KMS-11 (cell line): ENCODE data around the gene CHMP6.

ENCODE experiments used
- H2AFZ ChIP-seq: fragments of 200-600 bp; sonication (generic); 2 replicates; pipeline ENCODE4 v1.6.1; 2016; ENCODE audit warnings: antibody characterized with exemption, mixed run types, low read depth
- H3K27ac ChIP-seq: fragments of 200-600 bp; sonication (generic); 2 replicates; pipeline ENCODE4 v1.6.1; 2016; ENCODE audit warnings: mild to moderate bottlenecking, mixed run types
- H3K27me3 ChIP-seq: fragments of 200-600 bp; sonication (generic); 2 replicates; pipeline ENCODE4 v1.6.1; 2017; ENCODE audit warnings: mild to moderate bottlenecking, low read depth, mixed run types, moderate library complexity; ENCODE audit not compliant: insufficient read depth
- H3K36me3 ChIP-seq: fragments of 200-600 bp; sonication (generic); 2 replicates; pipeline ENCODE4 v1.6.1; 2017; ENCODE audit warnings: mild to moderate bottlenecking, mixed run types; ENCODE audit not compliant: insufficient read depth
- H3K4me1 ChIP-seq: fragments of 200-600 bp; sonication (generic); 2 replicates; pipeline ENCODE4 v1.6.1; 2016; ENCODE audit warnings: mild to moderate bottlenecking, low read depth, mixed run types; ENCODE audit not compliant: poor library complexity, severe bottlenecking
- H3K4me2 ChIP-seq: fragments of 200-600 bp; sonication (generic); 2 replicates; pipeline ENCODE4 v1.7.0; 2016; ENCODE audit warnings: mild to moderate bottlenecking, mixed run types
- H3K4me3 ChIP-seq: fragments of 200-600 bp; sonication (generic); IDR thresholded peaks from 2 replicates; pipeline ENCODE4 v1.6.1; 2017; ENCODE audit warnings: low read depth, low read length, mixed read lengths; ENCODE audit not compliant: insufficient read depth
- H3K79me2 ChIP-seq: fragments of 200-600 bp; sonication (generic); 2 replicates; pipeline ENCODE4 v1.6.1; 2016; ENCODE audit warnings: low read depth, mixed run types; ENCODE audit not compliant: insufficient read depth
- H3K9ac ChIP-seq: fragments of 200-600 bp; sonication (generic); 2 replicates; pipeline ENCODE4 v1.6.1; 2016; ENCODE audit warnings: mild to moderate bottlenecking, mixed run types
- H4K20me1 ChIP-seq: fragments of 200-600 bp; sonication (generic); 2 replicates; pipeline ENCODE4 v1.6.1; 2016; ENCODE audit warnings: mild to moderate bottlenecking, mixed run types; ENCODE audit not compliant: insufficient read depth
- TF ChIP-seq, protein P1 (sequence below): fragments of 200-600 bp; sonication (generic); conservative IDR thresholded peaks from 2 replicates; pipeline ENCODE4 v1.6.1; 2017; ENCODE audit warnings: low read depth, mild to moderate bottlenecking, antibody characterized with exemption, low read length, moderate library complexity, mixed read lengths

CHMP6 gene

DNA sequence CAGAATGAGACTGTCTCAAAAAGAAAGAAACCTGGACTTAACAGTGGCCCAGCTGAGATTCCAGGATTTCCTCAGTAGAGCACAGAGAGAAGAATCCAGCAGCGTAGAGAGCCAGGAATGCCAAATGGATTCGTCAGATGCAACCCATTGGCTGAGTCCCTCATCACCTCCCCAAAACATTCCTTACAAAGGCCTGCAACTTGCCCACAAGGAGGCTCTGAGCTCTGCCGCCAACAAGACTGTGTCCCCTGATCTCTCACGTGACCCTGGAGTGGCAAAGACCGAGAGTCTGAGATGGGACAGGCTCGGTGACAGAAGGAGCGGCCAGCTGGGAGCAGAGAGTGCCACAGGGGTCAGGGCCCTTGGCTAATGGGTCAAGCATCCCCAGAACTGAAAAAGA lies 6.9 kb upstream of the CHMP6 start:
- no peaks in the 10 kb centered on the region for H3K4me1 ChIP-seq
- no peaks in the 10 kb centered on the region for H3K79me2 ChIP-seq
- no peak overlapping the region for H3K9ac ChIP-seq
- H3K4me2 ChIP-seq, result no peak overlapping the region
- no peak overlapping the region for H3K27ac ChIP-seq
- H4K20me1 ChIP-seq, result no peaks in the 10 kb centered on the region
- TF ChIP-seq, protein P1, sequence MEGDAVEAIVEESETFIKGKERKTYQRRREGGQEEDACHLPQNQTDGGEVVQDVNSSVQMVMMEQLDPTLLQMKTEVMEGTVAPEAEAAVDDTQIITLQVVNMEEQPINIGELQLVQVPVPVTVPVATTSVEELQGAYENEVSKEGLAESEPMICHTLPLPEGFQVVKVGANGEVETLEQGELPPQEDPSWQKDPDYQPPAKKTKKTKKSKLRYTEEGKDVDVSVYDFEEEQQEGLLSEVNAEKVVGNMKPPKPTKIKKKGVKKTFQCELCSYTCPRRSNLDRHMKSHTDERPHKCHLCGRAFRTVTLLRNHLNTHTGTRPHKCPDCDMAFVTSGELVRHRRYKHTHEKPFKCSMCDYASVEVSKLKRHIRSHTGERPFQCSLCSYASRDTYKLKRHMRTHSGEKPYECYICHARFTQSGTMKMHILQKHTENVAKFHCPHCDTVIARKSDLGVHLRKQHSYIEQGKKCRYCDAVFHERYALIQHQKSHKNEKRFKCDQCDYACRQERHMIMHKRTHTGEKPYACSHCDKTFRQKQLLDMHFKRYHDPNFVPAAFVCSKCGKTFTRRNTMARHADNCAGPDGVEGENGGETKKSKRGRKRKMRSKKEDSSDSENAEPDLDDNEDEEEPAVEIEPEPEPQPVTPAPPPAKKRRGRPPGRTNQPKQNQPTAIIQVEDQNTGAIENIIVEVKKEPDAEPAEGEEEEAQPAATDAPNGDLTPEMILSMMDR, result no peak
- H2AFZ ChIP-seq, result no peak overlapping the region
- no peak overlapping the region for H3K4me3 ChIP-seq
- H3K36me3 ChIP-seq, result no peaks in the 10 kb centered on the region
- H3K27me3 ChIP-seq, result peaks cover 58% of the 10 kb centered on the region; the same call in 1 of the 2 replicates

DNA sequence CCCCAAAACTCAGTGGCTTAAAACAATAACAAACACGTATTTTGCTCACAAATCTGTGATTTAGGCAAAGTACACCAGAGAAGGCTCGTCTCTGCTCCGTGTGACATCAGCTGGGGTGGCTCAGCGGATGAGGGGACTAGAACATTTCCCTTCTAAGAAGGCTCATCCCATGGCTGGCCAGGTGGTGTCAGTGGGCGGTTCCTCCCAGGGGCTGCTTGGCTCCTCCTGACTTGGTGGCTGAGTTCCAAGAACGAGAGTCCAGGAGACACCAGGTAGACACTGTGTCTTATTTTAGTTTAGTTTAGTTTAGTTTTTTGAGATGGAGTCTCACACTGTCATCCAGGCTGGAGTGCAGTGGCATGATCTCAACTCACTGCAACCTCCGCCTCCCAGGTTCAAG lies 5.6 kb upstream of the CHMP6 start:
- Histone ChIP-seq H3K27me3 (peaks cover 64% of the 10 kb centered on the region; the same call in 1 of the 2 replicates), H3K4me2 (no peak overlapping the region), H3K36me3 (no peaks in the 10 kb centered on the region), H3K4me3 (no peak overlapping the region), H2AFZ (no peak overlapping the region), H3K27ac (no peak overlapping the region), H4K20me1 (no peaks in the 10 kb centered on the region), H3K79me2 (no peaks in the 10 kb centered on the region), H3K4me1 (peaks cover 3% of the 10 kb centered on the region), H3K9ac (no peak overlapping the region)
- TF ChIP-seq, protein P1, result no peak

DNA sequence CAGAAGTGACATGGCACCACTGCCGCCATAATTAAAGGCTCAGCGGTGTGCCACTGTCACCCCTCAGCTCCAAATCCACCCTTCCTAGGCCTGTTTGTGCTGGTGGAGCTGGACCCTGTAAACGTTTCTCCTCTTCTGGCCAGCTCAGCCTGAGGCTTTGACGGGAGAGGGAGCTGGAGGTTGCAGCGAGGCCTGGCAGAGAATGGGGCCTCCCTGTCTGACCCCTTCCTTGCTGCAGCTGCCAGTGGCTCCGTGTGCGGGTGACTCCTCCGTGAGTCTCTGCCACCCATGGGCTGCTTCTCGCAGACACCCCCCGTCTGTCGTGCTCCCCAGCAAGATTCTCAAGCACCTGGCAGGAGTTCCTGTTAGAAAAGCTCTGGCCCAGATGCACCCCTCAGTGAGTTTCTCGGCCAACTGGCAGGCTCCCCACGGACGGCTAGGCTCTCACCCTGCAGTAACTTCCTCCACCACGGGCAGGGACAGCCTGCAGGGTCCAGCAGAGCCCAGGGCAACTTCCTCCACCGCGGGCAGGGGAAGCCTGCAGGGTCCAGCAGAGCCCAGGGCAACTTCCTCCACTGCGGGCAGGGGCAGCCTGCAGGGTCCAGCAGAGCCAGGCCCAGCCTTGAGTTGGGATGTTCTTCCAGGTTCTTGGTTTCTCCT lies 4.7 kb upstream of the CHMP6 start:
- TF ChIP-seq, protein P1, result no peak
- Histone ChIP-seq H3K27me3 (peaks cover 62% of the 10 kb centered on the region; the same call in 1 of the 2 replicates), H3K79me2 (no peaks in the 10 kb centered on the region), H3K27ac (no peak overlapping the region), H3K4me1 (peaks cover 5% of the 10 kb centered on the region), H3K9ac (no peak overlapping the region), H3K36me3 (no peaks in the 10 kb centered on the region), H3K4me3 (no peak overlapping the region), H2AFZ (no peak overlapping the region), H3K4me2 (no peak overlapping the region), H4K20me1 (no peaks in the 10 kb centered on the region)

DNA sequence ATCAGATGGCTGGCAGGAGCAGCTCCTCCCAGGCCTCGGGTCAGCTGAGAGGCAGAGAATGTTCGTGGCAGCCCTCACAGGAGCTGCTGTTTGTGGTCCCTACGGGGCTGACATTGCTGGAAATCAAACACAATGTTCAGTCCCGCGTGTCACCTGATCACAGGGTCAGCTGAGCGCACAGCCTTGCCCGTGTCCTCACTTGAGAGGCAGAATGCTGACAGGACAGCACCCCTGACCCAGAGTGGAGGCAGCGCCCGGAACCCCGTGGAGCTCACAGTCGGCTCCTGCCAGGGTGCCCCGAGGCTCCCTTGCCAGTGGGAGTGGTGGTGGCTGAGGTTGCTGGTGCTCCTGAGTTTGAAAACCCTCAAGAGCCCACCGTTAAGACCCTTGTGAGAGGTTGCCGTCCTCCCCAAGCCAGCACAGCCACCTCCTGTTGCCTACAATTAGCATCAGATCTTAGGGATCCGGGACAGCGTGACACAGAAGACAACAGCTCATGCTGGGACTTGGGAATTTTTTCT lies 3.6 kb upstream of the CHMP6 start:
- peaks cover 51% of the 10 kb centered on the region; the same call in 1 of the 2 replicates for H3K27me3 ChIP-seq
- peaks cover 11% of the 10 kb centered on the region for H3K4me1 ChIP-seq
- H4K20me1 ChIP-seq, result no peaks in the 10 kb centered on the region
- TF ChIP-seq, protein P1, result no peak
- H3K4me3 ChIP-seq, result no peak overlapping the region
- no peak overlapping the region for H3K27ac ChIP-seq
- H2AFZ ChIP-seq, result no peak overlapping the region
- H3K4me2 ChIP-seq, result no peak overlapping the region
- no peaks in the 10 kb centered on the region for H3K79me2 ChIP-seq
- H3K9ac ChIP-seq, result no peak overlapping the region
- no peaks in the 10 kb centered on the region for H3K36me3 ChIP-seq
